DOHH2 (cell line): Measurements from ENCODE around the gene MYDGF.

Source experiments
- H3F3A ChIP-seq: fragments of 200-600 bp; sonication (generic), shearing (Covaris generic); 2 replicates; pipeline ENCODE4 v1.6.0; 2016; ENCODE audit warnings: antibody characterized with exemption, mild to moderate bottlenecking; ENCODE audit not compliant: control insufficient read depth, insufficient read depth
- H3K27ac ChIP-seq: fragments of 200-600 bp; sonication (generic); 2 replicates; pipeline ENCODE4 v1.5.1; 2014; ENCODE audit warnings: low read depth, mild to moderate bottlenecking, low read length, moderate library complexity
- H3K27me3 ChIP-seq: fragments of 200-600 bp; sonication (generic); 2 replicates; pipeline ENCODE4 v1.6.1; 2014; ENCODE audit warnings: mild to moderate bottlenecking, low read length, mixed read lengths; ENCODE audit not compliant: control insufficient read depth
- H3K36me3 ChIP-seq: fragments of 200-600 bp; sonication (generic); 2 replicates; pipeline ENCODE4 v1.6.1; 2014; ENCODE audit warnings: mild to moderate bottlenecking, low read length, moderate library complexity, mixed read lengths; ENCODE audit not compliant: control insufficient read depth
- H3K4me1 ChIP-seq: fragments of 200-600 bp; sonication (generic); 2 replicates; pipeline ENCODE4 v1.6.1; 2014; ENCODE audit warnings: mild to moderate bottlenecking, low read length, mixed read lengths; ENCODE audit not compliant: control insufficient read depth
- H3K4me2 ChIP-seq: fragments of 200-600 bp; sonication (generic); 2 replicates; pipeline ENCODE4 v1.6.0; 2014; ENCODE audit warnings: mild to moderate bottlenecking, low read length, moderate library complexity
- H3K4me3 ChIP-seq: fragments of 200-600 bp; sonication (generic); 2 replicates; pipeline ENCODE4 v1.5.1; 2014; ENCODE audit warnings: mild to moderate bottlenecking, low read length, mixed read lengths
- H3K79me2 ChIP-seq: fragments of 200-600 bp; sonication (generic); 2 replicates; pipeline ENCODE4 v1.6.1; 2014; ENCODE audit warnings: mild to moderate bottlenecking, low read length, mixed read lengths; ENCODE audit not compliant: control insufficient read depth
- H3K9me2 ChIP-seq: fragments of 200-600 bp; sonication (generic); replicated peaks from 2 replicates; pipeline ENCODE4 v1.6.1; 2014; ENCODE audit warnings: mild to moderate bottlenecking, low read length, mixed read lengths; ENCODE audit not compliant: control insufficient read depth
- H3K9me3 ChIP-seq: fragments of 200-600 bp; sonication (generic); 2 replicates; pipeline ENCODE4 v1.6.1; 2014; ENCODE audit warnings: antibody characterized with exemption, low read length, mixed read lengths; ENCODE audit not compliant: control insufficient read depth, insufficient read depth
- H4K20me1 ChIP-seq: fragments of 200-600 bp; sonication (generic); 2 replicates; pipeline ENCODE4 v1.6.0; 2014; ENCODE audit warnings: low read depth, mild to moderate bottlenecking, antibody characterized with exemption, low read length, moderate library complexity; ENCODE audit not compliant: control insufficient read depth, insufficient read depth
- CTCF ChIP-seq: fragments of 200-600 bp; sonication (generic); IDR thresholded peaks from one replicate; pipeline ENCODE4 v1.5.1; 2014; ENCODE audit warnings: antibody characterized with exemption, mild to moderate bottlenecking, low read depth, low read length; ENCODE audit not compliant: poor library complexity, severe bottlenecking
- EZH2phosphoT487 ChIP-seq: fragments of 200-600 bp; sonication (generic); IDR thresholded peaks from 2 replicates; pipeline ENCODE4 v1.6.1; 2017; ENCODE audit warnings: borderline replicate concordance, mild to moderate bottlenecking, antibody characterized with exemption, low read length, moderate library complexity, mixed read lengths

The MYDGF gene

DNA sequence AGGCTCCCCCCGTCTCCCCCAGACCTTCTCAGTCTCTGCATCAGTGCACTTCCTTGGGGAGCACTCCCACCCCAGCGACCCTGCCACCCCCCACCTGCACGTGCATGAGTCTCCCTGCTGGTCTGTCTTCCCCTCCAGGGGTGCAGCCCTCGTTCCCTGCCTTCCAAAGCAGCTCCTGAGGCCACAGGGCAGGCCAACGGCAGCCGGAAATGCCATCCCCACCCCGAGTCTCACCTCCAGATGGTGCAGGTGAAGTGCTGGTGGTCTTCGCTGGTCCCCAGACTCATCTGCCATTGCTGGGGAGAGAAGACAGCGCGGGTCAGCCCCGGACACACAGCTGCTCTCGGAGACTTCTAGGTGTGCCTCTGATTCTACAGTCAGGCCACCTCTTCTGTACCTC is 5.5 kb downstream of the MYDGF start:
- no peak overlapping the region for H3K4me2 ChIP-seq
- TF ChIP-seq EZH2phosphoT487 (no peak), CTCF (no peak)
- H3K27ac ChIP-seq: no peak overlapping the region

GRCh38 chr19:4662812-4663211 is 7.3 kb downstream of the MYDGF start:
- Histone ChIP-seq H4K20me1 (no peaks in the 10 kb centered on the region), H3K9me3 (no peaks in the 10 kb centered on the region), H3K4me1 (no peaks in the 10 kb centered on the region), H3K36me3 (peaks cover 57% of the 10 kb centered on the region), H3F3A (no peaks in the 10 kb centered on the region), H3K4me3 (no peak overlapping the region), H3K27me3 (no peaks in the 10 kb centered on the region), H3K27ac (no peak overlapping the region), H3K4me2 (no peak overlapping the region), H3K79me2 (peaks cover 2% of the 10 kb centered on the region; the same call in 1 of the 2 replicates), H3K9me2 (no peaks in the 10 kb centered on the region)
- no peak for TF ChIP-seq EZH2phosphoT487
- no peak for TF ChIP-seq CTCF

More for the DNA sequence above, 5.5 kb downstream of the MYDGF start:
- Histone ChIP-seq H3K4me3 (no peak overlapping the region), H3K27me3 (no peaks in the 10 kb centered on the region), H3K36me3 (peaks cover 57% of the 10 kb centered on the region), H3K9me2 (no peaks in the 10 kb centered on the region), H3K4me1 (peaks cover 8% of the 10 kb centered on the region), H3K9me3 (no peaks in the 10 kb centered on the region), H3F3A (no peaks in the 10 kb centered on the region), H3K79me2 (peaks cover 19% of the 10 kb centered on the region), H4K20me1 (no peaks in the 10 kb centered on the region)

DNA sequence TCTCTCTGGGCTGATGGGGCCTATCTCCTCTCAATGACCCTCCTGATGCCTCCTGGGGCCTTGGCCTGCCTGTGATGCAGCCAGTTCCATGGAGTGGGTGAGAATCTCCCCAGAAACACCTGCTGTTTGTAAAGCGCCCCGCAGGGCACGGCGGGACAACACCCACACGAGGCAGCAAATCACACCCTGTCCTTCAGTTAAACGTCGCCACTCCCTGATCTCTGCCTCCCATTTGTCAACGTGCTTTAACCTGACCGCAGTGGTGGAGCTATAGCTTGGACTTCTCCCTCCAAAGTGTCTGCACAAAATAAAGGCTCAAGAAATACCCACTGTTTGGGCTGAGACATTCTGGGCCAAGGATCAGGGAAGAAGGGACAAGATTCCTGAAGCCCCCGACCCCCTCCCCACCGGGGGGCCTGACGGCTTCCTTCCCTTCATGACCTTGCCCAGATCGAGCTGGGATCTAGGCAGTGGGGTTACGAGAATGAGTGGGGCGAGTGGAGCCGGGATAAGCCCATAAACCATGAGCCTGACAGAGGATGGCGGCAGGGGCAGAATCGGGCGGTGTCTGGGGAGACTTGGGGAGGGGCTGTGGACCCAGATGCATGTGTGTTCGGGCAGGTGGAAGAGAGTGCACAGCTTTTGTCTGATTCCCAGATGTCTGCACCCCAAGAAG is 8.0 kb downstream of the MYDGF start:
- Histone ChIP-seq H3K79me2 (peaks cover 2% of the 10 kb centered on the region; the same call in 1 of the 2 replicates), H3K27me3 (no peaks in the 10 kb centered on the region), H3K4me3 (no peak overlapping the region), H3K4me1 (no peaks in the 10 kb centered on the region), H3K9me3 (no peaks in the 10 kb centered on the region), H3K9me2 (no peaks in the 10 kb centered on the region), H3K4me2 (no peak overlapping the region), H3K36me3 (peaks cover 56% of the 10 kb centered on the region), H3F3A (no peaks in the 10 kb centered on the region), H3K27ac (no peak overlapping the region), H4K20me1 (no peaks in the 10 kb centered on the region)
- TF ChIP-seq EZH2phosphoT487: no peak
- TF ChIP-seq CTCF: no peak
